ENCODE measurements around the gene DUSP10. TPM values are rescaled to one million over a fixed set of nuclear protein-coding genes. Genes with fewer than 3 reads are reported as not detected.

The DUSP10 gene
- total and polyA plus RNA-seq, 2 of the 13 experiments (the other 11 are each of a cell fraction or from before 2014, with no cell fraction given), result 2.1 to 4.4 TPM

DNA sequence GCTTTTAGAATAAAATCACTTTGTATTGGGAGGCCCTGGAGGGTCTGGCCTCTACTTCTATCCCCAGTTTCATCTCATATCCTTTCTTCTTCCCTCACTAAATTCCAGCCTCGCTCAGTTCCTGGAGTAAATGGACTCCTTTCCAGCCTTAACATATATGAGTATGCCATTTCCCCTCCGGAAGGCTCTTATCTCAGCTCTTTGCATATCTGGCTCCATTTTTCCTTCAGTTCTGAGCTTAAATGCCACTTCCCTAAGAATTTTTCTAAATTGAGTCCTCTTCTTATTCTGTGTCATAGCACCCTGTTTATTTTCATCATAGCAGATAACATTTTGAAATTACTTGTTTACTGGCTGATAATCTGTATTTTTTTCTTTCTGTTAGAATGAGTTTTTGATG is 20.2 kb upstream of the DUSP10 start:
- POLR2A ChIA-PET, result no interaction called here

More for the DNA sequence above, 20.2 kb upstream of the DUSP10 start:
- no peak overlapping the region for H3K9ac ChIP-seq (ENCODE audit: insufficient read depth, low read depth, low read length)
- in situ Hi-C loops (cut with HindIII; ENCODE audit: extremely low pct_ligation_motif_present, low pct_unique_long_range_greater_than_20kb), result no loop called here
- FAIRE-seq, result no peak
- CTCF ChIA-PET (ENCODE audit: low intra/inter-chr PET ratio, low total read pairs), result no interaction called here
- H3K9me3 ChIP-seq (ENCODE audit: low read length), result no peaks in the 10 kb centered on the region
- H3K27ac ChIP-seq (ENCODE audit: extremely low read length, insufficient read depth, low read length), result no peak overlapping the region
- no peaks in the 10 kb centered on the region for H3K79me2 ChIP-seq (ENCODE audit: insufficient read depth, low read length)
- no peaks in the 10 kb centered on the region for H3K27me3 ChIP-seq (ENCODE audit: control insufficient read depth in 1 of 2, insufficient read depth in 2 of 2, low read length in 2 of 2)
- ATAC-seq, result no peak
- no TSS peak for BruUV-seq (replicated peaks)
- H3K4me2 ChIP-seq (ENCODE audit: low read depth, low read length), result no peak overlapping the region
- no peaks in the 10 kb centered on the region for H3K4me1 ChIP-seq (ENCODE audit: insufficient read depth, low read length)
- no peaks in the 10 kb centered on the region for H3K36me3 ChIP-seq (replicated peaks in 1 of 2; ENCODE audit: control insufficient read depth in 1 of 2, insufficient read depth in 2 of 2, low read length in 2 of 2)
- no peak overlapping the region for H2AFZ ChIP-seq (ENCODE audit: low read length)
- DNase-seq (ENCODE audit: low spot score), result no peak
- WGBS (ENCODE audit: low lambda C conversion rate), result 28% methylated on average over 2 of the region's 2 CpGs
- TF ChIP-seq, protein P1, sequence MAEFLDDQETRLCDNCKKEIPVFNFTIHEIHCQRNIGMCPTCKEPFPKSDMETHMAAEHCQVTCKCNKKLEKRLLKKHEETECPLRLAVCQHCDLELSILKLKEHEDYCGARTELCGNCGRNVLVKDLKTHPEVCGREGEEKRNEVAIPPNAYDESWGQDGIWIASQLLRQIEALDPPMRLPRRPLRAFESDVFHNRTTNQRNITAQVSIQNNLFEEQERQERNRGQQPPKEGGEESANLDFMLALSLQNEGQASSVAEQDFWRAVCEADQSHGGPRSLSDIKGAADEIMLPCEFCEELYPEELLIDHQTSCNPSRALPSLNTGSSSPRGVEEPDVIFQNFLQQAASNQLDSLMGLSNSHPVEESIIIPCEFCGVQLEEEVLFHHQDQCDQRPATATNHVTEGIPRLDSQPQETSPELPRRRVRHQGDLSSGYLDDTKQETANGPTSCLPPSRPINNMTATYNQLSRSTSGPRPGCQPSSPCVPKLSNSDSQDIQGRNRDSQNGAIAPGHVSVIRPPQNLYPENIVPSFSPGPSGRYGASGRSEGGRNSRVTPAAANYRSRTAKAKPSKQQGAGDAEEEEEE (CRISPR knock-in tag; IDR thresholded peaks at IDR 0.05; ENCODE audit: borderline replicate concordance), result no peak
- TF ChIP-seq, protein P2, sequence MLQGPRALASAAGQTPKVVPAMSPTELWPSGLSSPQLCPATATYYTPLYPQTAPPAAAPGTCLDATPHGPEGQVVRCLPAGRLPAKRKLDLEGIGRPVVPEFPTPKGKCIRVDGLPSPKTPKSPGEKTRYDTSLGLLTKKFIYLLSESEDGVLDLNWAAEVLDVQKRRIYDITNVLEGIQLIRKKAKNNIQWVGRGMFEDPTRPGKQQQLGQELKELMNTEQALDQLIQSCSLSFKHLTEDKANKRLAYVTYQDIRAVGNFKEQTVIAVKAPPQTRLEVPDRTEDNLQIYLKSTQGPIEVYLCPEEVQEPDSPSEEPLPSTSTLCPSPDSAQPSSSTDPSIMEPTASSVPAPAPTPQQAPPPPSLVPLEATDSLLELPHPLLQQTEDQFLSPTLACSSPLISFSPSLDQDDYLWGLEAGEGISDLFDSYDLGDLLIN (CRISPR knock-in tag; IDR thresholded peaks at IDR 0.05; ENCODE audit: borderline replicate concordance), result no peak
- TF ChIP-seq RARG (CRISPR knock-in tag; IDR thresholded peaks at IDR 0.05; ENCODE audit: low read depth) (no peak), KDM5B (CRISPR knock-in tag; IDR thresholded peaks at IDR 0.05; ENCODE audit: borderline replicate concordance) (no peak), KDM4B (CRISPR knock-in tag; IDR thresholded peaks at IDR 0.05) (no peak), RELA (CRISPR knock-in tag; IDR thresholded peaks at IDR 0.05) (no peak), FOXJ3 (CRISPR knock-in tag; IDR thresholded peaks at IDR 0.05; ENCODE audit: borderline replicate concordance) (no peak), ZEB1 (IDR thresholded peaks at IDR 0.05; ENCODE audit: insufficient replicate concordance, low read depth) (no peak), MZF1 (CRISPR knock-in tag; IDR thresholded peaks at IDR 0.05; ENCODE audit: borderline replicate concordance) (no peak), SNRNP70 (IDR thresholded peaks at IDR 0.05; ENCODE audit: low read depth, low read length) (no peak), HNF4G (IDR thresholded peaks at IDR 0.05; ENCODE audit: borderline replicate concordance, low read depth, low read length) (no peak), HNF4G (CRISPR knock-in tag; IDR thresholded peaks at IDR 0.05; ENCODE audit: borderline replicate concordance, low read depth) (no peak), SP5 (CRISPR knock-in tag; IDR thresholded peaks at IDR 0.05; ENCODE audit: borderline replicate concordance, low read depth) (no peak)
- TF ChIP-seq, protein P3, sequence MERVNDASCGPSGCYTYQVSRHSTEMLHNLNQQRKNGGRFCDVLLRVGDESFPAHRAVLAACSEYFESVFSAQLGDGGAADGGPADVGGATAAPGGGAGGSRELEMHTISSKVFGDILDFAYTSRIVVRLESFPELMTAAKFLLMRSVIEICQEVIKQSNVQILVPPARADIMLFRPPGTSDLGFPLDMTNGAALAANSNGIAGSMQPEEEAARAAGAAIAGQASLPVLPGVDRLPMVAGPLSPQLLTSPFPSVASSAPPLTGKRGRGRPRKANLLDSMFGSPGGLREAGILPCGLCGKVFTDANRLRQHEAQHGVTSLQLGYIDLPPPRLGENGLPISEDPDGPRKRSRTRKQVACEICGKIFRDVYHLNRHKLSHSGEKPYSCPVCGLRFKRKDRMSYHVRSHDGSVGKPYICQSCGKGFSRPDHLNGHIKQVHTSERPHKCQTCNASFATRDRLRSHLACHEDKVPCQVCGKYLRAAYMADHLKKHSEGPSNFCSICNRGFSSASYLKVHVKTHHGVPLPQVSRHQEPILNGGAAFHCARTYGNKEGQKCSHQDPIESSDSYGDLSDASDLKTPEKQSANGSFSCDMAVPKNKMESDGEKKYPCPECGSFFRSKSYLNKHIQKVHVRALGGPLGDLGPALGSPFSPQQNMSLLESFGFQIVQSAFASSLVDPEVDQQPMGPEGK (CRISPR knock-in tag; IDR thresholded peaks at IDR 0.05), result no peak
- TF ChIP-seq, protein P4, sequence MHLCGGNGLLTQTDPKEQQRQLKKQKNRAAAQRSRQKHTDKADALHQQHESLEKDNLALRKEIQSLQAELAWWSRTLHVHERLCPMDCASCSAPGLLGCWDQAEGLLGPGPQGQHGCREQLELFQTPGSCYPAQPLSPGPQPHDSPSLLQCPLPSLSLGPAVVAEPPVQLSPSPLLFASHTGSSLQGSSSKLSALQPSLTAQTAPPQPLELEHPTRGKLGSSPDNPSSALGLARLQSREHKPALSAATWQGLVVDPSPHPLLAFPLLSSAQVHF (CRISPR knock-in tag; IDR thresholded peaks at IDR 0.05), result no peak
- intact Hi-C loops (cut with micrococcal nuclease; ENCODE audit: unreplicated experiment), result no loop called here
- H3K4me3 ChIP-seq (replicated peaks in 1 of 3; ENCODE audit: insufficient read depth in 1 of 3, low read depth in 2 of 3, low read length in 3 of 3), result no peak overlapping the region
- no peaks in the 10 kb centered on the region for H4K20me1 ChIP-seq (ENCODE audit: insufficient read depth, low read length)
